ENCODE results near the gene TIMM22.
"Not testable (repeated sequence)": the region's sequence is repeated elsewhere in the genome, so short reads cannot be mapped to it uniquely, and the experiment has no call there.

DNA sequence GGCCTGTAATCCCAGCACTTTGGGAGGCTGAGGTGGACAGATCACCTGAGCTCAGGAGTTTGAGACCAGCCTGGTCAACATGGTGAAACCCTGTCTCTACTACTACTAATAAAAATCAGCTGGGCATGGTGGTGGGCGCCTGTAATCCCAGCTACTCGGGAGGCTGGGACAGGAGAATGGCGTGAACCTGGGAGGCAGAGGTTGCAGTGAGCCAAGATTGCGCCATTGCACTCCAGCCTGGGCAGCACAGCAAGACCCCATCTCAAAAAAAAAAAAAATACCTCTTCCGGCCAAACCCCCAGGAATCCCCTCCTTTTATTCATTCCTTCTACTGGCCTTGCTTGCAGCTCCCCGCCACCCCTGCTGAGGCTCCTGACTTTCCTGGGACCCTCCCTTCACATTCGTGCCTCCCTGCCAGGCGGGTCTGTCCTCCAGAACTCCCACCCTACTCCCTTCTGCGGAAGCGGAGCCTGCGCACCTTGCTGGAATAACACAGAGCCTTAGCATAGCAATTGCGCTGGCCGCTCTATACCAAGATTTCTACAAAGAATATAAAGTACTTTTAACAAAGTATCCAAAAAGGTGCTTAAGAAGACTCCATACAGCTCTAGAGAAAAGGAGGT, 47.6 kb downstream of the TIMM22 start:
- TF ChIP-seq, protein P1, sequence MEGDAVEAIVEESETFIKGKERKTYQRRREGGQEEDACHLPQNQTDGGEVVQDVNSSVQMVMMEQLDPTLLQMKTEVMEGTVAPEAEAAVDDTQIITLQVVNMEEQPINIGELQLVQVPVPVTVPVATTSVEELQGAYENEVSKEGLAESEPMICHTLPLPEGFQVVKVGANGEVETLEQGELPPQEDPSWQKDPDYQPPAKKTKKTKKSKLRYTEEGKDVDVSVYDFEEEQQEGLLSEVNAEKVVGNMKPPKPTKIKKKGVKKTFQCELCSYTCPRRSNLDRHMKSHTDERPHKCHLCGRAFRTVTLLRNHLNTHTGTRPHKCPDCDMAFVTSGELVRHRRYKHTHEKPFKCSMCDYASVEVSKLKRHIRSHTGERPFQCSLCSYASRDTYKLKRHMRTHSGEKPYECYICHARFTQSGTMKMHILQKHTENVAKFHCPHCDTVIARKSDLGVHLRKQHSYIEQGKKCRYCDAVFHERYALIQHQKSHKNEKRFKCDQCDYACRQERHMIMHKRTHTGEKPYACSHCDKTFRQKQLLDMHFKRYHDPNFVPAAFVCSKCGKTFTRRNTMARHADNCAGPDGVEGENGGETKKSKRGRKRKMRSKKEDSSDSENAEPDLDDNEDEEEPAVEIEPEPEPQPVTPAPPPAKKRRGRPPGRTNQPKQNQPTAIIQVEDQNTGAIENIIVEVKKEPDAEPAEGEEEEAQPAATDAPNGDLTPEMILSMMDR (IDR thresholded peaks at IDR 0.05; ENCODE audit: insufficient read depth, low read length) = not testable (repeated sequence)
- not testable (repeated sequence) for TF ChIP-seq SPI1 (IDR thresholded peaks at IDR 0.05; ENCODE audit: borderline replicate concordance, low read depth); GABPA (IDR thresholded peaks at IDR 0.05; ENCODE audit: low read depth)
- TF ChIP-seq, protein P2, sequence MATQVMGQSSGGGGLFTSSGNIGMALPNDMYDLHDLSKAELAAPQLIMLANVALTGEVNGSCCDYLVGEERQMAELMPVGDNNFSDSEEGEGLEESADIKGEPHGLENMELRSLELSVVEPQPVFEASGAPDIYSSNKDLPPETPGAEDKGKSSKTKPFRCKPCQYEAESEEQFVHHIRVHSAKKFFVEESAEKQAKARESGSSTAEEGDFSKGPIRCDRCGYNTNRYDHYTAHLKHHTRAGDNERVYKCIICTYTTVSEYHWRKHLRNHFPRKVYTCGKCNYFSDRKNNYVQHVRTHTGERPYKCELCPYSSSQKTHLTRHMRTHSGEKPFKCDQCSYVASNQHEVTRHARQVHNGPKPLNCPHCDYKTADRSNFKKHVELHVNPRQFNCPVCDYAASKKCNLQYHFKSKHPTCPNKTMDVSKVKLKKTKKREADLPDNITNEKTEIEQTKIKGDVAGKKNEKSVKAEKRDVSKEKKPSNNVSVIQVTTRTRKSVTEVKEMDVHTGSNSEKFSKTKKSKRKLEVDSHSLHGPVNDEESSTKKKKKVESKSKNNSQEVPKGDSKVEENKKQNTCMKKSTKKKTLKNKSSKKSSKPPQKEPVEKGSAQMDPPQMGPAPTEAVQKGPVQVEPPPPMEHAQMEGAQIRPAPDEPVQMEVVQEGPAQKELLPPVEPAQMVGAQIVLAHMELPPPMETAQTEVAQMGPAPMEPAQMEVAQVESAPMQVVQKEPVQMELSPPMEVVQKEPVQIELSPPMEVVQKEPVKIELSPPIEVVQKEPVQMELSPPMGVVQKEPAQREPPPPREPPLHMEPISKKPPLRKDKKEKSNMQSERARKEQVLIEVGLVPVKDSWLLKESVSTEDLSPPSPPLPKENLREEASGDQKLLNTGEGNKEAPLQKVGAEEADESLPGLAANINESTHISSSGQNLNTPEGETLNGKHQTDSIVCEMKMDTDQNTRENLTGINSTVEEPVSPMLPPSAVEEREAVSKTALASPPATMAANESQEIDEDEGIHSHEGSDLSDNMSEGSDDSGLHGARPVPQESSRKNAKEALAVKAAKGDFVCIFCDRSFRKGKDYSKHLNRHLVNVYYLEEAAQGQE (IDR thresholded peaks at IDR 0.05; ENCODE audit: insufficient replicate concordance, low read depth) = not testable (repeated sequence)

Measured in HL-60 (cell line).